ENCODE results near the gene GAPVD1. TPM values are rescaled to one million over a fixed set of nuclear protein-coding genes. Genes with fewer than 3 reads are reported as not detected.
"Not testable (repeated sequence)": the region's sequence is repeated elsewhere in the genome, so short reads cannot be mapped to it uniquely, and the experiment has no call there.

Gene GAPVD1
- total RNA-seq, 3 donors from 2014 or later (not counting 1 experiment from before 2014, with no cell fraction given), result 66.1 to 83.2 (median 68.8) TPM

- no peak overlapping the region for H3K4me3 Mint-ChIP-seq
- WGBS (ENCODE audit: insufficient coverage), result 94% methylated on average over 2 of the region's 2 CpGs
- peaks cover 3% of the 10 kb centered on the region in 2 donors for H3K4me1 Mint-ChIP-seq
- peaks cover 33% of the 10 kb centered on the region for H3K36me3 ChIP-seq (ENCODE audit: control insufficient read depth, insufficient read depth, low read length)
- no peak for TF ChIP-seq CTCF (IDR thresholded peaks at IDR 0.05)
- intact Hi-C loops (cut with micrococcal nuclease), result no loop called here
- H3K4me3 ChIP-seq (ENCODE audit: low read length), result no peak overlapping the region
- no peaks in the 10 kb centered on the region for H3K9me3 Mint-ChIP-seq
- H3K27ac ChIP-seq (ENCODE audit: low read length), result no peak overlapping the region
- DNase-seq (no peak), ATAC-seq (no peak)
- H3K27me3 Mint-ChIP-seq (ENCODE audit: low read depth in 2 of 2), result no peaks in the 10 kb centered on the region
- H3K4me1 ChIP-seq (ENCODE audit: control insufficient read depth, insufficient read depth, low read length), result no peaks in the 10 kb centered on the region
- H3K27ac Mint-ChIP-seq, result no peak overlapping the region
- no peaks in the 10 kb centered on the region for H3K9me3 ChIP-seq (ENCODE audit: control insufficient read depth, insufficient read depth, low read length)
- no peaks in the 10 kb centered on the region for H3K27me3 ChIP-seq (ENCODE audit: control insufficient read depth, insufficient read depth, low read length)
- peaks cover 12% of the 10 kb centered on the region for H3K36me3 Mint-ChIP-seq
Observed at GRCh38 chr9:125302241-125302640, 40.6 kb downstream of the GAPVD1 start.

- Histone ChIP-seq H3K9me3 (ENCODE audit: control insufficient read depth, insufficient read depth, low read length) (no peaks in the 10 kb centered on the region), H3K27me3 (ENCODE audit: control insufficient read depth, insufficient read depth, low read length) (no peaks in the 10 kb centered on the region), H3K4me3 (ENCODE audit: low read length) (no peak overlapping the region), H3K4me1 (ENCODE audit: control insufficient read depth, insufficient read depth, low read length) (no peaks in the 10 kb centered on the region), H3K36me3 (ENCODE audit: control insufficient read depth, insufficient read depth, low read length) (peaks cover 41% of the 10 kb centered on the region), H3K27ac (ENCODE audit: low read length) (no peak overlapping the region)
- Mint-ChIP-seq H3K27ac (peak overlapping the region in 1 of 2 donors; percentile 17), H3K4me3 (no peak overlapping the region), H3K36me3 (peaks cover 26% of the 10 kb centered on the region), H3K4me1 (no peaks in the 10 kb centered on the region), H3K9me3 (no peaks in the 10 kb centered on the region), H3K27me3 (ENCODE audit: low read depth in 2 of 2) (no peaks in the 10 kb centered on the region)
- no peak for TF ChIP-seq CTCF (IDR thresholded peaks at IDR 0.05)
- DNase-seq (no peak), ATAC-seq (no peak)
- 100% methylated on average over 1 of the region's 2 CpGs for WGBS (ENCODE audit: insufficient coverage)
- intact Hi-C loops (cut with micrococcal nuclease), result no loop called here
Observed at GRCh38 chr9:125304273-125304672, 42.6 kb downstream of the GAPVD1 start.

GRCh38 chr9:125312411-125312810 is 50.8 kb downstream of the GAPVD1 start:
- WGBS (ENCODE audit: insufficient coverage), result 100% methylated on average over 2 of the region's 2 CpGs
- Histone ChIP-seq H3K4me1 (ENCODE audit: control insufficient read depth, insufficient read depth, low read length) (no peaks in the 10 kb centered on the region), H3K36me3 (ENCODE audit: control insufficient read depth, insufficient read depth, low read length) (peaks cover 51% of the 10 kb centered on the region), H3K9me3 (ENCODE audit: control insufficient read depth, insufficient read depth, low read length) (peaks cover 4% of the 10 kb centered on the region), H3K27me3 (ENCODE audit: control insufficient read depth, insufficient read depth, low read length) (no peaks in the 10 kb centered on the region), H3K27ac (ENCODE audit: low read length) (no peak overlapping the region), H3K4me3 (ENCODE audit: low read length) (no peak overlapping the region)
- Mint-ChIP-seq H3K36me3 (peaks cover 38% of the 10 kb centered on the region), H3K9me3 (peaks cover 0 to under 1% of the 10 kb centered on the region in 2 donors), H3K27me3 (ENCODE audit: low read depth in 2 of 2) (no peaks in the 10 kb centered on the region), H3K4me1 (no peaks in the 10 kb centered on the region), H3K4me3 (no peak overlapping the region), H3K27ac (peak overlapping the region in 1 of 2 donors; percentile 24)
- intact Hi-C loops (cut with micrococcal nuclease), result no loop called here
- no peak for TF ChIP-seq CTCF (IDR thresholded peaks at IDR 0.05)
- ATAC-seq (no peak), DNase-seq (no peak)

- H3K27me3 ChIP-seq (ENCODE audit: control insufficient read depth, insufficient read depth, low read length); H3K4me1 Mint-ChIP-seq; H3K27me3 Mint-ChIP-seq (ENCODE audit: low read depth in 2 of 2); H3K4me3 Mint-ChIP-seq; H3K27ac Mint-ChIP-seq; H3K9me3 Mint-ChIP-seq; intact Hi-C loops (cut with micrococcal nuclease); H3K4me1 ChIP-seq (ENCODE audit: control insufficient read depth, insufficient read depth, low read length); H3K27ac ChIP-seq (ENCODE audit: low read length); ATAC-seq; DNase-seq; H3K4me3 ChIP-seq (ENCODE audit: low read length): not testable (repeated sequence)
- peaks cover 36% of the 10 kb centered on the region for H3K36me3 Mint-ChIP-seq
- WGBS (ENCODE audit: insufficient coverage), result 83% methylated on average over 3 of the region's 3 CpGs
- peaks cover 46% of the 10 kb centered on the region for H3K36me3 ChIP-seq (ENCODE audit: control insufficient read depth, insufficient read depth, low read length)
- peaks cover 11% of the 10 kb centered on the region for H3K9me3 ChIP-seq (ENCODE audit: control insufficient read depth, insufficient read depth, low read length)
Observed at GRCh38 chr9:125316359-125316758, 54.7 kb downstream of the GAPVD1 start.
